Smooth muscle cell (in vitro differentiated cells): Measurements from ENCODE around the gene PDE4D. TPM values are rescaled to one million over a fixed set of nuclear protein-coding genes. Genes with fewer than 3 reads are reported as not detected.

ENCODE experiments used
- DNase-seq: peaks from one replicate; lab custom pipeline; 2025; ENCODE audit not compliant: unreplicated experiment; lab: John Stamatoyannopoulos, UW
- H2AFZ ChIP-seq: fragments of 200-600 bp; sonication (generic); 2 replicates; pipeline ENCODE4 v1.6.0; 2016; ENCODE audit warnings: antibody characterized with exemption, low read depth, mild to moderate bottlenecking
- H3F3A ChIP-seq: fragments of 200-600 bp; sonication (generic); 2 replicates; pipeline ENCODE4 v1.6.0; 2017; ENCODE audit warnings: antibody characterized with exemption, low read depth
- H3K27ac ChIP-seq: fragments of 200-600 bp; sonication (generic); 2 replicates; pipeline ENCODE4 v1.5.1; 2016; ENCODE audit warnings: low read depth, mild to moderate bottlenecking
- H3K27me3 ChIP-seq: fragments of 200-600 bp; sonication (generic); 2 replicates; pipeline ENCODE4 v1.6.1; 2016; ENCODE audit warnings: low read depth, mild to moderate bottlenecking
- H3K36me3 ChIP-seq: fragments of 200-600 bp; sonication (generic); 2 replicates; pipeline ENCODE4 v1.5.1; 2016; ENCODE audit warnings: low read depth
- H3K4me1 ChIP-seq: fragments of 200-600 bp; sonication (generic); 2 replicates; pipeline ENCODE4 v1.5.1; 2016; ENCODE audit warnings: low read depth
- H3K4me2 ChIP-seq: fragments of 200-600 bp; sonication (generic); 2 replicates; pipeline ENCODE4 v1.6.0; 2016; ENCODE audit warnings: mild to moderate bottlenecking
- H3K4me3 ChIP-seq: fragments of 200-600 bp; sonication (generic); 2 replicates; pipeline ENCODE4 v1.5.1; 2016; ENCODE audit warnings: mild to moderate bottlenecking
- H3K79me2 ChIP-seq: fragments of 200-600 bp; sonication (generic); 2 replicates; pipeline ENCODE4 v1.6.0; 2016; ENCODE audit warnings: low read depth, mild to moderate bottlenecking
- H3K9ac ChIP-seq: fragments of 200-600 bp; sonication (generic); 2 replicates; pipeline ENCODE4 v1.6.0; 2016; ENCODE audit warnings: low read depth
- H3K9me3 ChIP-seq: fragments of 200-600 bp; sonication (generic); replicated peaks from 2 replicates; pipeline ENCODE4 v1.5.1; 2016; ENCODE audit warnings: low read depth
- H4K20me1 ChIP-seq: fragments of 200-600 bp; sonication (generic); 2 replicates; pipeline ENCODE4 v1.6.0; 2016; ENCODE audit warnings: low read depth
- CTCF ChIP-seq: fragments of 200-600 bp; sonication (generic); IDR thresholded peaks from 2 replicates; pipeline ENCODE4 v1.5.1; 2017; ENCODE audit warnings: borderline replicate concordance, mild to moderate bottlenecking, antibody characterized with exemption; ENCODE audit not compliant: insufficient read depth, poor library complexity, severe bottlenecking
- WGBS: methylation state at CpG from one replicate; pipeline ENCODE4 v1.1.7; 2016; ENCODE audit warnings: low lambda C conversion rate; 5-methylcytosine and 5-hydroxymethylcytosine counted together
- polyA plus RNA-seq: library from polyadenylated mRNA; unstranded; fragments of >200 nt; fragmentation: Nextera tagmentation; extraction: Ambion mirVana; gene quantifications from 2 replicates; pipeline ENCODE4 v1.2.1, GENCODE V29; 2016
- total RNA-seq: library from RNA; depleted of rRNA; stranded (reverse); fragments of >200 nt; gene quantifications from 2 replicates; pipeline ENCODE4 v1.2.3, GENCODE V29; 2014

Gene PDE4D
- total and polyA plus RNA-seq, 2 experiments from 2014 or later, result 16.4 to 61.0 TPM

DNA sequence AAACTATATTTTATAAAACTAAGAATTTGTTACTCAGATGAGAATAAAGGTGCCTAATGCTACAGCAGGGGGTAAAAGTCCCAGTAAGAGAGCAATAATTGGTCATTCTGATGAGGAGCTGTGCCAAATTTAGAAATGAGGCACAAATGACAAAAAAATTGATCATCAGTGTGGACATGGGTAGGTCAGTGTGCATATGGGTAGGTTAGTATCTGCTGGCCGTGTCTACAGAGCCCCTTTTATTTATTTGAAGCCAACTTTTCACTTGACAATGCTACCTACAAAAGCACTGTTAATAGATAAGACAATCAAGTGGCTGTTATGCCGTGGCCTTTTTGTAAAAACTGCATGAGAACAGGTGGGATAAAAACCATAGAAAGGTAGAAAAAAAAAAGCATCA is 856.1 kb downstream of the PDE4D start:
- no peaks in the 10 kb centered on the region for H4K20me1 ChIP-seq
- H2AFZ ChIP-seq, result no peak overlapping the region
- H3K79me2 ChIP-seq, result peaks cover 65% of the 10 kb centered on the region
- no peaks in the 10 kb centered on the region for H3K27me3 ChIP-seq
- H3K4me2 ChIP-seq, result peak overlapping the region; percentile 84
- no peak for TF ChIP-seq CTCF
- H3K9me3 ChIP-seq, result no peaks in the 10 kb centered on the region
- no peak for DNase-seq
- peak overlapping the region; percentile 71 for H3K9ac ChIP-seq
- no peaks in the 10 kb centered on the region for H3K36me3 ChIP-seq
- peak overlapping the region; percentile 94 for H3K27ac ChIP-seq
- peaks cover 25% of the 10 kb centered on the region for H3K4me1 ChIP-seq
- WGBS, result 74% methylated on average over 2 of the region's 2 CpGs
- H3F3A ChIP-seq, result peaks cover 16% of the 10 kb centered on the region
- H3K4me3 ChIP-seq, result peak overlapping the region; percentile 83

GRCh38 chr5:59037041-59037440 is 856.5 kb downstream of the PDE4D start:
- no peak for DNase-seq
- Histone ChIP-seq H3K79me2 (peaks cover 69% of the 10 kb centered on the region), H2AFZ (no peak overlapping the region), H3F3A (peaks cover 16% of the 10 kb centered on the region), H3K36me3 (no peaks in the 10 kb centered on the region), H4K20me1 (no peaks in the 10 kb centered on the region), H3K4me1 (peaks cover 25% of the 10 kb centered on the region), H3K9me3 (no peaks in the 10 kb centered on the region), H3K4me3 (peak overlapping the region; percentile 83), H3K27ac (peak overlapping the region; percentile 94), H3K27me3 (no peaks in the 10 kb centered on the region), H3K9ac (peak overlapping the region; percentile 71), H3K4me2 (peak overlapping the region; percentile 84)
- no peak for TF ChIP-seq CTCF
- 70% methylated on average over 2 of the region's 2 CpGs for WGBS

DNA sequence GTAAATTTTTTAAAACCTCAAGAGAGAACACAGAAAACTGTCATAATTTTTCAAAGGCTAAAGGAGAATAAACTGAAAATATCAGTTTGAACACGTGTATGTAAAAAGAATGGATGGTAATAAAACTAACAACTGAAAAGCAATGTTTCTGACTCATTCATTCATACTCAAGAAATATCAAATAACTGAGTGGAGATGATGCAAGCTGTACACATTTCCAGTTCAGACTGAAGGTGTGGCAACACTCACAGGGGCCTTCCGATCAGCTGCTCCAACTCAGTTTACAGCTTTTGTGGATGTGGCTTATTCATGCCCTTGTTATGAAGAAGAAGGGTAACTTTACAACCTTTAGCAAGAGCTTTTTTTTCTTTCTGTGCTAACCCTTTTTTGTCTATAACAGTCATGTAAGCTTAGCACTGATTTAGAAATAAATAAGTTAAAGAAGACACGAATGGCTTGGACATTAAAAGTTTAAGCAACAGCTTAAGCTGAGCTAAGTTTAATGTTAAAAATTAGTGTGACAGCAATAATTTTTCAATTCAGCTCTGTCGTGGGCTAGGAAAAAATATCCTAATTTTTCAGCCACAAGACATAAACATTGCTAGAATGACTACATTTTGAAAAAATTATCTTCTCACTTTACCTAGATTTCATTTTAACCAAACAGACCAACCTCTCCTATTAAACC is 857.1 kb downstream of the PDE4D start:
- DNase-seq, result no peak
- peak overlapping the region; percentile 71 for H3K9ac ChIP-seq

More for the DNA sequence above, 857.1 kb downstream of the PDE4D start:
- Histone ChIP-seq H3K27me3 (no peaks in the 10 kb centered on the region), H4K20me1 (no peaks in the 10 kb centered on the region), H3K9me3 (no peaks in the 10 kb centered on the region), H3K4me2 (peak overlapping the region; percentile 84), H3K27ac (peak overlapping the region; percentile 94), H3K36me3 (no peaks in the 10 kb centered on the region), H3K4me3 (peak overlapping the region; percentile 83), H2AFZ (no peak overlapping the region), H3K4me1 (peaks cover 25% of the 10 kb centered on the region), H3F3A (peaks cover 16% of the 10 kb centered on the region), H3K79me2 (peaks cover 75% of the 10 kb centered on the region)
- WGBS, result 7% methylated on average over 4 of the region's 4 CpGs
- TF ChIP-seq CTCF, result no peak
